Neural cell (in vitro differentiated cells): ENCODE results near the gene KIAA1958. TPM values are rescaled to one million over a fixed set of nuclear protein-coding genes. Genes with fewer than 3 reads are reported as not detected.

Experiments used
- H2AFZ ChIP-seq: fragments of 200-600, 300-800 bp; sonication (generic), shearing (Covaris generic); 2 replicates; pipeline ENCODE4 v1.6.0; 2014; ENCODE audit warnings: low read depth, mild to moderate bottlenecking, antibody characterized with exemption, low read length, moderate library complexity
- H3F3A ChIP-seq: fragments of 200-600 bp; shearing (Covaris generic); 2 replicates; pipeline ENCODE4 v1.6.1; 2016; ENCODE audit warnings: mild to moderate bottlenecking, moderate library complexity, mixed read lengths, antibody characterized with exemption, low read length; ENCODE audit not compliant: insufficient read depth, poor library complexity, severe bottlenecking
- H3K27ac ChIP-seq: fragments of 200-600, 300-800 bp; sonication (generic), shearing (Covaris generic); 2 replicates; pipeline ENCODE4 v1.5.1; 2014; ENCODE audit warnings: mild to moderate bottlenecking, low read length, moderate library complexity
- H3K27me3 ChIP-seq: fragments of 300-800, 200-600 bp; sonication (generic), shearing (Covaris generic); 2 replicates; pipeline ENCODE4 v1.6.0; 2014; ENCODE audit warnings: mild to moderate bottlenecking, low read depth, low read length, moderate library complexity; ENCODE audit not compliant: insufficient read depth
- H3K36me3 ChIP-seq: fragments of 300-800, 200-600 bp; sonication (generic), shearing (Covaris generic); 2 replicates; pipeline ENCODE4 v1.5.1; 2014; ENCODE audit warnings: mild to moderate bottlenecking, antibody characterized with exemption, low read length, moderate library complexity; ENCODE audit not compliant: insufficient read depth
- H3K4me2 ChIP-seq: fragments of 300-800, 200-600 bp; sonication (generic), shearing (Covaris generic); 2 replicates; pipeline ENCODE4 v1.6.0; 2014; ENCODE audit warnings: mild to moderate bottlenecking, low read length
- H3K4me3 ChIP-seq: fragments of 300-800, 200-600 bp; sonication (generic), shearing (Covaris generic); 2 replicates; pipeline ENCODE4 v1.5.1; 2014; ENCODE audit warnings: mild to moderate bottlenecking, low read length, moderate library complexity
- H3K79me2 ChIP-seq: fragments of 200-600 bp; shearing (Covaris generic); replicated peaks from 2 replicates; pipeline ENCODE4 v1.6.0; 2014; ENCODE audit warnings: mild to moderate bottlenecking, low read length, moderate library complexity; ENCODE audit not compliant: insufficient read depth
- H3K9ac ChIP-seq: fragments of 300-800, 200-600 bp; sonication (generic), shearing (Covaris generic); 2 replicates; pipeline ENCODE4 v1.6.1; 2016; ENCODE audit warnings: mild to moderate bottlenecking, low read length, mixed read lengths
- H3K9me2 ChIP-seq: fragments of 200-600 bp; shearing (Covaris generic); 2 replicates; pipeline ENCODE4 v1.6.1; 2016; ENCODE audit warnings: mild to moderate bottlenecking, low read length, mixed read lengths; ENCODE audit not compliant: insufficient read depth
- H3K9me3 ChIP-seq: fragments of 200-600, 300-800 bp; sonication (generic), shearing (Covaris generic); 2 replicates; pipeline ENCODE4 v1.6.1; 2016; ENCODE audit warnings: mild to moderate bottlenecking, mixed run types, low read length, moderate library complexity, mixed read lengths
- H4K20me1 ChIP-seq: fragments of 200-600 bp; shearing (Covaris generic); 2 replicates; pipeline ENCODE4 v1.6.1; 2016; ENCODE audit warnings: mild to moderate bottlenecking, mixed run types; ENCODE audit not compliant: insufficient read depth
- CTCF ChIP-seq: fragments of 450-650 bp; IDR thresholded peaks from 2 replicates; pipeline ENCODE4 v1.5.1; 2014; ENCODE audit warnings: antibody characterized with exemption, mild to moderate bottlenecking, moderate library complexity; ENCODE audit not compliant: poor library complexity, severe bottlenecking
- EP300 ChIP-seq: fragments of 450-650 bp; conservative IDR thresholded peaks from 2 replicates; pipeline ENCODE4 v1.6.1; 2014; ENCODE audit warnings: antibody characterized with exemption, mild to moderate bottlenecking, moderate library complexity; ENCODE audit not compliant: poor library complexity, severe bottlenecking
- EZH2 ChIP-seq: fragments of 200-600, 300-800 bp; shearing (Covaris generic), sonication (generic); IDR thresholded peaks from 2 replicates; pipeline ENCODE4 v1.6.1; 2014; ENCODE audit warnings: antibody characterized with exemption, low read length, borderline replicate concordance, mild to moderate bottlenecking; ENCODE audit not compliant: insufficient read depth, poor library complexity, severe bottlenecking
- MXI1 ChIP-seq: fragments of 450-650 bp; conservative IDR thresholded peaks from 2 replicates; pipeline ENCODE4 v1.6.1; 2014; ENCODE audit warnings: antibody characterized with exemption, mild to moderate bottlenecking; ENCODE audit not compliant: poor library complexity, severe bottlenecking
- POLR2AphosphoS5 ChIP-seq: IDR thresholded peaks from 2 replicates; pipeline ENCODE4 v1.6.1; 2012
- RAD21 ChIP-seq: fragments of 450-650 bp; conservative IDR thresholded peaks from 2 replicates; pipeline ENCODE4 v1.6.1; 2014; ENCODE audit warnings: antibody characterized with exemption, mild to moderate bottlenecking, moderate library complexity
- REST ChIP-seq: IDR thresholded peaks from 2 replicates; pipeline ENCODE4 v1.6.1; 2012; ENCODE audit warnings: borderline replicate concordance
- SMC3 ChIP-seq: fragments of 450-650 bp; conservative IDR thresholded peaks from 2 replicates; pipeline ENCODE4 v1.6.1; 2014; ENCODE audit warnings: antibody characterized with exemption, mild to moderate bottlenecking, moderate library complexity; ENCODE audit not compliant: poor library complexity
- TAF1 ChIP-seq: IDR thresholded peaks from 2 replicates; pipeline ENCODE4 v1.6.1; 2012; ENCODE audit warnings: low read depth
- polyA plus RNA-seq: library from polyadenylated mRNA; depleted of rRNA; stranded (reverse); fragments of >200 nt; gene quantifications from 2 replicates; pipeline ENCODE4 v1.2.3, GENCODE V29; 2014

The KIAA1958 gene
- polyA plus RNA-seq, 1 donor from 2014 or later = 8.4 TPM

GRCh38 chr9:112571624-112572355 lies 85.2 kb downstream of the KIAA1958 start:
- peaks cover 51% of the 10 kb centered on the region for H3K79me2 ChIP-seq
- no peak overlapping the region for H3K27ac ChIP-seq
- no peak overlapping the region for H3K4me2 ChIP-seq
- no peaks in the 10 kb centered on the region for H3K9me3 ChIP-seq
- no peaks in the 10 kb centered on the region for H3K27me3 ChIP-seq
- H2AFZ ChIP-seq = no peak overlapping the region
- H3K9ac ChIP-seq = no peak overlapping the region
- no peaks in the 10 kb centered on the region for H3K9me2 ChIP-seq
- peaks cover 4% of the 10 kb centered on the region for H3K36me3 ChIP-seq
- H4K20me1 ChIP-seq = no peaks in the 10 kb centered on the region
- H3F3A ChIP-seq = no peaks in the 10 kb centered on the region
- no peak for TF ChIP-seq MXI1
- TF ChIP-seq CTCF = no peak
- TF ChIP-seq RAD21 = no peak
- TF ChIP-seq REST = no peak
- TF ChIP-seq EZH2 = no peak
- TF ChIP-seq TAF1 = no peak
- no peak for TF ChIP-seq SMC3
- no peak for TF ChIP-seq EP300
- TF ChIP-seq POLR2AphosphoS5 = no peak
- no peak overlapping the region for H3K4me3 ChIP-seq

DNA sequence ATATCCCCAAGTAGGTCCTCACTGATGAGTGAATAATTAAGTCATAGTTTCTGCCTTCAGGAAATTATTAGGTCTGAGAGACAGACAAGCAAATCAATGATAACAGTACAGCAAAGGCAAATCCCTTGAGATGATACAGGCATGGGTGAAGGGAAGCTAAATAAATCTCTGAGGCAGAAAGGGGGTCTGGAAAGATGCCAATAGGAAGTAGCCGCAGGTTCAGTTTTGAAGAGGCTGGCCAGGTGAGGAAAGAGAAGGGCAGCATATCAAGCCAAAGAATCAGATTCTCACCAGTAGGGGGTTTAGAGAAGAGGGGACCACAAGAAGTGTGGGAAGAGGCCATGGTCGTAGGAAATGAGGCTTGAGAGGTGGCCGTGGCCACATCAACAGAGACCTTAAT lies 85.8 kb downstream of the KIAA1958 start:
- no peak overlapping the region for H3K4me2 ChIP-seq
- H3F3A ChIP-seq = no peaks in the 10 kb centered on the region
- H4K20me1 ChIP-seq = no peaks in the 10 kb centered on the region
- no peak overlapping the region for H3K4me3 ChIP-seq
- H2AFZ ChIP-seq = no peak overlapping the region
- TF ChIP-seq EZH2 (no peak), REST (no peak), TAF1 (no peak), MXI1 (no peak), EP300 (no peak), CTCF (no peak)
- H3K27me3 ChIP-seq = no peaks in the 10 kb centered on the region
- no peaks in the 10 kb centered on the region for H3K9me2 ChIP-seq
- no peak overlapping the region for H3K9ac ChIP-seq
- H3K79me2 ChIP-seq = peaks cover 44% of the 10 kb centered on the region
- no peaks in the 10 kb centered on the region for H3K9me3 ChIP-seq
- no peak overlapping the region for H3K27ac ChIP-seq
- H3K36me3 ChIP-seq = peaks cover 4% of the 10 kb centered on the region
